Measurements from ENCODE around the gene POLR1B.
"Not testable (repeated sequence)": the region's sequence is repeated elsewhere in the genome, so short reads cannot be mapped to it uniquely, and the experiment has no call there.

Gene POLR1B, protein sequence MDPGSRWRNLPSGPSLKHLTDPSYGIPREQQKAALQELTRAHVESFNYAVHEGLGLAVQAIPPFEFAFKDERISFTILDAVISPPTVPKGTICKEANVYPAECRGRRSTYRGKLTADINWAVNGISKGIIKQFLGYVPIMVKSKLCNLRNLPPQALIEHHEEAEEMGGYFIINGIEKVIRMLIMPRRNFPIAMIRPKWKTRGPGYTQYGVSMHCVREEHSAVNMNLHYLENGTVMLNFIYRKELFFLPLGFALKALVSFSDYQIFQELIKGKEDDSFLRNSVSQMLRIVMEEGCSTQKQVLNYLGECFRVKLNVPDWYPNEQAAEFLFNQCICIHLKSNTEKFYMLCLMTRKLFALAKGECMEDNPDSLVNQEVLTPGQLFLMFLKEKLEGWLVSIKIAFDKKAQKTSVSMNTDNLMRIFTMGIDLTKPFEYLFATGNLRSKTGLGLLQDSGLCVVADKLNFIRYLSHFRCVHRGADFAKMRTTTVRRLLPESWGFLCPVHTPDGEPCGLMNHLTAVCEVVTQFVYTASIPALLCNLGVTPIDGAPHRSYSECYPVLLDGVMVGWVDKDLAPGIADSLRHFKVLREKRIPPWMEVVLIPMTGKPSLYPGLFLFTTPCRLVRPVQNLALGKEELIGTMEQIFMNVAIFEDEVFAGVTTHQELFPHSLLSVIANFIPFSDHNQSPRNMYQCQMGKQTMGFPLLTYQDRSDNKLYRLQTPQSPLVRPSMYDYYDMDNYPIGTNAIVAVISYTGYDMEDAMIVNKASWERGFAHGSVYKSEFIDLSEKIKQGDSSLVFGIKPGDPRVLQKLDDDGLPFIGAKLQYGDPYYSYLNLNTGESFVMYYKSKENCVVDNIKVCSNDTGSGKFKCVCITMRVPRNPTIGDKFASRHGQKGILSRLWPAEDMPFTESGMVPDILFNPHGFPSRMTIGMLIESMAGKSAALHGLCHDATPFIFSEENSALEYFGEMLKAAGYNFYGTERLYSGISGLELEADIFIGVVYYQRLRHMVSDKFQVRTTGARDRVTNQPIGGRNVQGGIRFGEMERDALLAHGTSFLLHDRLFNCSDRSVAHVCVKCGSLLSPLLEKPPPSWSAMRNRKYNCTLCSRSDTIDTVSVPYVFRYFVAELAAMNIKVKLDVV

DNA sequence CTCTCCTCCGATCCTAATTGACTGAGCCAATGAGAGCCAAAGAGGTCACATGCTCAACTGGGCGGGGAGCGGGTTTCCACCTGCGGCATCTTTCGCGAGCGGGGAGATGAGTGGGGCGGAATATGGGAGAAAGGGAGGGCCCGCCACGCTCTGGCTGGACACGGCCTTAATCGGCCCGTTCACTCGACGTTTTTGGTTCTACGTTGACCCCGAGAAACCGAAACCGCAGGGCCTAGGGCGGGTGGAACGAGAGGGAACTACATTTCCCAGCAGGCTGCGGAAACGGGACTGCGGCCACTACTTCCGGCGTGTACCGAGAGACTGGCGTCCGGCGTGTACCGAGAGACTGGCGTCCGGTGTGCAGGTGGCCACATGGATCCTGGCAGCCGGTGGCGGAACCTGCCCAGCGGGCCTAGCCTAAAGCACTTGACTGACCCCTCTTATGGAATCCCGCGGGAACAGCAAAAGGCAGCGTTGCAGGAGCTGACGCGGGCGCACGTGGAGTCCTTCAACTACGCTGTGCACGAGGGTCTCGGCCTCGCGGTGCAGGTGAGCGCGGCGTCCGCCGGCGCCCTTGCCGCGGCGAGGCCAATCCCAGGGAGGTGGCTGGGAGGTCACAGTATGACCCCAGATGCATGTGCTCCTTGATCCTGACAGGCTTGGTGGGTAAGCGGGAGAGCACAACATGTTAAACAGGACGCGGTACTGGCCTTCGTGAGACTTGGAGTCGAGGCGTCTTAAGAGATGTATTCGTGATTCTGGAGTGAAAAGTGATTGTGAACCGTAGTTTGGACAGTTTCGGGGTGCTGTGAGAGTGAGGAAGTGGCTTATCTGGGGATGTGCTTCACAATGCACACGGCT, at the start of gene POLR1B:
POLR1B (plus strand) TSS at position 343 of the 861 bp plus-strand sequence; CDS start at position 373, 30 bp downstream.
- ChIA-PET CTCF (interaction anchor here (0.7 to 1.6 kb wide), 5 partner anchors 11 to 343 kb away, joined by 3 to 5 read pairs (median 3); no protein-coding TSS in a partner anchor), POLR2A (no interaction called here)
- DNase-seq (ENCODE audit: extremely low spot score), result peak; percentile 90
- TF ChIP-seq, protein P1, sequence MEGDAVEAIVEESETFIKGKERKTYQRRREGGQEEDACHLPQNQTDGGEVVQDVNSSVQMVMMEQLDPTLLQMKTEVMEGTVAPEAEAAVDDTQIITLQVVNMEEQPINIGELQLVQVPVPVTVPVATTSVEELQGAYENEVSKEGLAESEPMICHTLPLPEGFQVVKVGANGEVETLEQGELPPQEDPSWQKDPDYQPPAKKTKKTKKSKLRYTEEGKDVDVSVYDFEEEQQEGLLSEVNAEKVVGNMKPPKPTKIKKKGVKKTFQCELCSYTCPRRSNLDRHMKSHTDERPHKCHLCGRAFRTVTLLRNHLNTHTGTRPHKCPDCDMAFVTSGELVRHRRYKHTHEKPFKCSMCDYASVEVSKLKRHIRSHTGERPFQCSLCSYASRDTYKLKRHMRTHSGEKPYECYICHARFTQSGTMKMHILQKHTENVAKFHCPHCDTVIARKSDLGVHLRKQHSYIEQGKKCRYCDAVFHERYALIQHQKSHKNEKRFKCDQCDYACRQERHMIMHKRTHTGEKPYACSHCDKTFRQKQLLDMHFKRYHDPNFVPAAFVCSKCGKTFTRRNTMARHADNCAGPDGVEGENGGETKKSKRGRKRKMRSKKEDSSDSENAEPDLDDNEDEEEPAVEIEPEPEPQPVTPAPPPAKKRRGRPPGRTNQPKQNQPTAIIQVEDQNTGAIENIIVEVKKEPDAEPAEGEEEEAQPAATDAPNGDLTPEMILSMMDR (IDR thresholded peaks at IDR 0.05; ENCODE audit: control extremely low read depth, extremely low read depth, low read depth, missing control alignments), result peak; percentile 8

- TF ChIP-seq, protein P1 (IDR thresholded peaks at IDR 0.05; ENCODE audit: control extremely low read depth, extremely low read depth, low read depth, missing control alignments), result no peak
- ChIA-PET POLR2A (no interaction called here), CTCF (interaction anchor here (0.9 to 2.4 kb wide), 3 partner anchors 10 to 234 kb away, joined by 3 to 15 read pairs (median 5); no protein-coding TSS in a partner anchor)
- no peak for DNase-seq (ENCODE audit: extremely low spot score)
Observed at GRCh38 chr2:112493048-112493447, 49.2 kb upstream of the POLR1B start.

GRCh38 chr2:112493858-112494648, 48.2 kb upstream of the POLR1B start:
- TF ChIP-seq, protein P1 (IDR thresholded peaks at IDR 0.05; ENCODE audit: control extremely low read depth, extremely low read depth, low read depth, missing control alignments), result no peak
- ChIA-PET POLR2A (no interaction called here), CTCF (interaction anchor here (0.9 to 2.4 kb wide), 4 partner anchors 11 to 233 kb away, joined by 3 to 15 read pairs (median 4); no protein-coding TSS in a partner anchor)
- DNase-seq (ENCODE audit: extremely low spot score), result no peak

GRCh38 chr2:112494828-112495227, 47.4 kb upstream of the POLR1B start:
- ChIA-PET CTCF (interaction anchor here (1.0 to 2.4 kb wide), 2 partner anchors 11 to 14 kb away, joined by 4 to 15 read pairs; no protein-coding TSS in a partner anchor), POLR2A (no interaction called here)
- TF ChIP-seq, protein P1 (IDR thresholded peaks at IDR 0.05; ENCODE audit: control extremely low read depth, extremely low read depth, low read depth, missing control alignments), result no peak
- DNase-seq (ENCODE audit: extremely low spot score), result no peak

- DNase-seq (ENCODE audit: extremely low spot score); POLR2A ChIA-PET; CTCF ChIA-PET: not testable (repeated sequence)
Observed at GRCh38 chr2:112495878-112496277, 46.4 kb upstream of the POLR1B start.

DNA sequence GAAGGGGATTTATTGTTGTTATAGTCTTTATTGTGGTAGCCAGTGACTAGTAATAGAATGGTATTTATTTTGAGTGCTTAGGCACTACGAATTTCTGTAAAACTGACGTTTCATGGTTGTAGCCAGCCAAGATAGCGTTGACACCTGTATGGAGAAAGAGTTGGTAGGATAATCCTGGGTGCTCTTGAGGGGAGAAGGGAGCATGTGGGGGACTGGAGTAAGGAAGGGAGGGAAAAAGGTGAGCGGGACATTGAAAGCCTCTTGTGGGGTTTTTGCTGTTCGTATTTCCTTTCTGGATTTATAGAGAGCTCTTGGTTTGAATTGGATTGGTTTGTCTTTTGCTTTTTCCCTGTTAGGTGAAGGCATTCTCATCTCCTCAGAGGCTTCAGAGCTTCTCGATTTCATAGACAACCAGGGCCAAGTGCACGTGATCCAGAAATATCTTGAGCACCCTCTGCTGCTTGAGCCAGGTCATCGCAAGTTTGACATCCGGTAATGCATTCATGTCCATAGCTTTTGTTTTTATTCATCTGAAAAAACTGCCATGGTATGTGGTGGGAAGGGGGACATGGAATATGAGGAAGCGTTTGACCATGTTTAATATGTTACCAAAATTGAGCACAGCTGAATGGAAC, 41.3 kb upstream of the POLR1B start:
- DNase-seq (ENCODE audit: extremely low spot score); POLR2A ChIA-PET: not testable (repeated sequence)
- CTCF ChIA-PET, result interaction anchor here (0.7 to 1.1 kb wide), 2 partner anchors 10 to 240 kb away, joined by 3 read pairs; no protein-coding TSS in a partner anchor

DNA sequence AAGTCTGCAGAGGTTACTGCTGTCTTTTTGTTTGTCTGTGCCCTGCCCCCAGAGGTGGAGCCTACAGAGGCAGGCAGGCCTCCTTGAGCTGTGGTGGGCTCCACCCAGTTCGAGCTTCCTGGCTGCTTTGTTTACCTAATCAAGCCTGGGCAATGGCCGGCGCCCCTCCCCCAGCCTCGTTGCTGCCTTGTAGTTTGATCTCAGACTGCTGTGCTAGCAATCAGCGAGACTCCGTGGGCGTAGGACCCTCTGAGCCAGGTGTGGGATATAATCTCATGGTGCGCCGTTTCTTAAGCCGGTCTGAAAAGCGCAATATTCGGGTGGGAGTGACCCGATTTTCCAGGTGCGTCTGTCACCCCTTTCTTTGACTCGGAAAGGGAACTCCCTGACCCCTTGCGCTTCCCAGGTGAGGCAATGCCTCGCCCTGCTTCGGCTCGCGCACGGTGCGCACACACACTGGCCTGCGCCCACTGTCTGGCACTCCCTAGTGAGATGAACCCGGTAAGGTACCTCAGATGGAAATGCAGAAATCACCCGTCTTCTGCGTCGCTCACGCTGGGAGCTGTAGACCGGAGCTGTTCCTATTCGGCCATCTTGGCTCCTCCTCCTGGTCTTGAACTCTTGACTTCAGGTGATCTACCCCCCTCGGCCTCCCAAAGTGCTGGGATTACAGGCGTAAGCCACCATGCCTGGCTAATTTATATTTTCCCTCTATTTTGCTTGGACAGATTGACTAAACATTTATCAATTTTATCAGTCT, 32.8 kb upstream of the POLR1B start:
- POLR2A ChIA-PET; CTCF ChIA-PET; DNase-seq (ENCODE audit: extremely low spot score): not testable (repeated sequence)
